Measurements from ENCODE around the gene RNF39. TPM values are rescaled to one million over a fixed set of nuclear protein-coding genes. Genes with fewer than 3 reads are reported as not detected.

Gene RNF39
- total and polyA plus RNA-seq, 2 of the 13 experiments (the other 11 are each of a cell fraction or from before 2014, with no cell fraction given): 0.13 to 1.8 TPM

GRCh38 chr6:30100585-30101443 is 25.2 kb upstream of the RNF39 start (continued):
- TF ChIP-seq HNF1A (IDR thresholded peaks at IDR 0.05; ENCODE audit: low read depth) (no peak), HNF1A (CRISPR knock-in tag; IDR thresholded peaks at IDR 0.05; ENCODE audit: borderline replicate concordance) (peak; percentile 73; the same call in 1 of the 2 replicates), LRRFIP1 (CRISPR knock-in tag; conservative IDR thresholded peaks at IDR 0.05) (no peak), CCDC6 (CRISPR knock-in tag; IDR thresholded peaks at IDR 0.05) (peak; percentile 16; the same call in 1 of the 2 replicates), RARA (CRISPR knock-in tag; IDR thresholded peaks at IDR 0.05) (peak; percentile 93), NFKB2 (CRISPR knock-in tag; IDR thresholded peaks at IDR 0.05; ENCODE audit: borderline replicate concordance) (peak; percentile 58), NCOR1 (IDR thresholded peaks at IDR 0.05; ENCODE audit: borderline replicate concordance, low read length) (peak; percentile 78), ZNF432 (CRISPR knock-in tag; IDR thresholded peaks at IDR 0.05; ENCODE audit: borderline replicate concordance) (no peak), ZNF136 (CRISPR knock-in tag; IDR thresholded peaks at IDR 0.05; ENCODE audit: low read depth) (peak; percentile 69; the same call in 1 of the 2 replicates), GABPA (IDR thresholded peaks at IDR 0.05; ENCODE audit: low read depth, low read length) (0 out of 2 replicates have a peak, but pooled peaks have one; percentile 13), GABPA (CRISPR knock-in tag; IDR thresholded peaks at IDR 0.05; ENCODE audit: low read depth) (peak; percentile 77), ZNF563 (CRISPR knock-in tag; IDR thresholded peaks at IDR 0.05) (peak; percentile 72)
- TF ChIP-seq, protein P1, sequence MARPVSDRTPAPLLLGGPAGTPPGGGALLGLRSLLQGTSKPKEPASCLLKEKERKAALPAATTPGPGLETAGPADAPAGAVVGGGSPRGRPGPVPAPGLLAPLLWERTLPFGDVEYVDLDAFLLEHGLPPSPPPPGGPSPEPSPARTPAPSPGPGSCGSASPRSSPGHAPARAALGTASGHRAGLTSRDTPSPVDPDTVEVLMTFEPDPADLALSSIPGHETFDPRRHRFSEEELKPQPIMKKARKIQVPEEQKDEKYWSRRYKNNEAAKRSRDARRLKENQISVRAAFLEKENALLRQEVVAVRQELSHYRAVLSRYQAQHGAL (CRISPR knock-in tag; IDR thresholded peaks at IDR 0.05; ENCODE audit: not compliant biosample characterization): no peak
- TF ChIP-seq, protein P2, sequence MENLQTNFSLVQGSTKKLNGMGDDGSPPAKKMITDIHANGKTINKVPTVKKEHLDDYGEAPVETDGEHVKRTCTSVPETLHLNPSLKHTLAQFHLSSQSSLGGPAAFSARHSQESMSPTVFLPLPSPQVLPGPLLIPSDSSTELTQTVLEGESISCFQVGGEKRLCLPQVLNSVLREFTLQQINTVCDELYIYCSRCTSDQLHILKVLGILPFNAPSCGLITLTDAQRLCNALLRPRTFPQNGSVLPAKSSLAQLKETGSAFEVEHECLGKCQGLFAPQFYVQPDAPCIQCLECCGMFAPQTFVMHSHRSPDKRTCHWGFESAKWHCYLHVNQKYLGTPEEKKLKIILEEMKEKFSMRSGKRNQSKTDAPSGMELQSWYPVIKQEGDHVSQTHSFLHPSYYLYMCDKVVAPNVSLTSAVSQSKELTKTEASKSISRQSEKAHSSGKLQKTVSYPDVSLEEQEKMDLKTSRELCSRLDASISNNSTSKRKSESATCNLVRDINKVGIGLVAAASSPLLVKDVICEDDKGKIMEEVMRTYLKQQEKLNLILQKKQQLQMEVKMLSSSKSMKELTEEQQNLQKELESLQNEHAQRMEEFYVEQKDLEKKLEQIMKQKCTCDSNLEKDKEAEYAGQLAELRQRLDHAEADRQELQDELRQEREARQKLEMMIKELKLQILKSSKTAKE (CRISPR knock-in tag; IDR thresholded peaks at IDR 0.05; ENCODE audit: borderline replicate concordance): peak; percentile 93

All from HepG2 (cell line).